GM12878 (cell line): Measurements from ENCODE around the gene CDKL1. TPM values are rescaled to one million over a fixed set of nuclear protein-coding genes. Genes with fewer than 3 reads are reported as not detected.

Experiments used
- ATAC-seq: fragments of 200-7000 bp; cut with Tn5 transposase; 3 replicates; pipeline ENCODE4 v1.9.1; 2020; ENCODE audit warnings: mild to moderate bottlenecking, moderate library complexity
- BruUV-seq: library from RNA; stranded (reverse); fragments of 400-500 nt; replicated peaks from 2 replicates; lab custom pipeline; 2021; lab: Mats Ljungman, UMichigan
- CTCF ChIA-PET: fragments of 300-600 bp; sonication (Branson Sonifier 250); formaldehyde crosslinking; extraction: SDS; loops from one replicate; lab custom pipeline; 2021; ENCODE audit warnings: inconsistent platforms; lab: Yijun Ruan, JAX
- POLR2A ChIA-PET: fragments of 350-600 bp; formaldehyde crosslinking; extraction: SDS; loops from one replicate; lab custom pipeline; 2021; ENCODE audit warnings: inconsistent platforms; lab: Charles Lee
- RAD21 ChIA-PET: fragments of 300-600 bp; sonication (Branson Sonifier 250); formaldehyde crosslinking; loops from one replicate; lab custom pipeline; 2023; ENCODE audit warnings: antibody characterized with exemption; ENCODE audit not compliant: unreplicated experiment; lab: Charles Lee
- SMC1A ChIA-PET: fragments of 300-600 bp; sonication (Branson Sonifier 250); formaldehyde crosslinking; loops from one replicate; lab custom pipeline; 2023; ENCODE audit not compliant: unreplicated experiment, uncharacterized antibody; lab: Charles Lee
- DNase-seq: peaks from one replicate; pipeline ENCODE4 v3.0.0-alpha.2; 2011; ENCODE audit warnings: low read depth, low spot score
- FAIRE-seq: peaks from 3 replicates; lab custom pipeline; 2011; peaks lifted over from hg19 to GRCh38; lab: Jason Lieb, UNC
- H2AFZ ChIP-seq: 2 replicates; pipeline ENCODE4 v1.6.0; 2011; ENCODE audit warnings: low read depth, low read length, control low read depth; ENCODE audit not compliant: control insufficient read depth
- H3K27ac ChIP-seq: 2 replicates; pipeline ENCODE4 v1.5.1; 2011; ENCODE audit warnings: control low read depth; ENCODE audit not compliant: control insufficient read depth, insufficient read depth
- H3K27me3 ChIP-seq, 2 experiments: replicated peaks in 1 of 2; 2 replicates each; pipeline versions ENCODE4 v1.6.0 to v1.6.1; 2011; ENCODE audit warnings: low read length in 1 of 2; ENCODE audit not compliant: control insufficient read depth in 2 of 2, insufficient read depth in 2 of 2
- H3K36me3 ChIP-seq, 2 experiments: 2 replicates each; pipeline ENCODE4 v1.5.1; 2011; ENCODE audit warnings: low read length in 1 of 2; ENCODE audit not compliant: control insufficient read depth in 2 of 2, insufficient read depth in 2 of 2
- H3K4me1 ChIP-seq: 2 replicates; pipeline ENCODE4 v1.6.1; 2011; ENCODE audit warnings: mild to moderate bottlenecking, low read length, moderate library complexity, mixed read lengths; ENCODE audit not compliant: control insufficient read depth, insufficient read depth
- H3K4me2 ChIP-seq: 2 replicates; pipeline ENCODE4 v1.6.0; 2011; ENCODE audit warnings: control low read depth; ENCODE audit not compliant: control insufficient read depth, insufficient read depth
- H3K4me3 ChIP-seq: fragments of 200-600 bp; sonication (generic); 2 replicates; pipeline ENCODE4 v1.5.1; 2016
- H3K79me2 ChIP-seq: 2 replicates; pipeline ENCODE4 v1.6.0; 2011; ENCODE audit warnings: low read length; ENCODE audit not compliant: control insufficient read depth, insufficient read depth
- H3K9ac ChIP-seq: 2 replicates; pipeline ENCODE4 v1.8.0; 2011; ENCODE audit warnings: low read length, control low read depth, mixed read lengths; ENCODE audit not compliant: control insufficient read depth, insufficient read depth
- H3K9me3 ChIP-seq: replicated peaks from 3 replicates; pipeline ENCODE4 v1.5.1; 2011; ENCODE audit warnings: mild to moderate bottlenecking, low read length; ENCODE audit not compliant: control insufficient read depth, insufficient read depth
- H4K20me1 ChIP-seq: 2 replicates; pipeline ENCODE4 v1.6.0; 2011; ENCODE audit not compliant: control insufficient read depth, insufficient read depth
- CBFB ChIP-seq: IDR thresholded peaks from 2 replicates; pipeline ENCODE4 v1.6.1; 2016; ENCODE audit warnings: antibody characterized with exemption, low read depth
- E2F4 ChIP-seq: IDR thresholded peaks from 2 replicates; pipeline ENCODE4 v1.6.1; 2012; ENCODE audit warnings: low read depth, low read length, improper control_type of control experiment
- GATAD2B ChIP-seq: fragments of 450-650 bp; conservative IDR thresholded peaks from 2 replicates; pipeline ENCODE4 v1.6.1; 2017; ENCODE audit warnings: low read depth, mild to moderate bottlenecking, moderate library complexity
- HDGF ChIP-seq: fragments of 450-650 bp; IDR thresholded peaks from 2 replicates; pipeline ENCODE4 v1.6.1; 2016; ENCODE audit warnings: antibody characterized with exemption
- IRF5 ChIP-seq: fragments of 450-650 bp; IDR thresholded peaks from 2 replicates; pipeline ENCODE4 v1.6.1; 2017; ENCODE audit warnings: borderline replicate concordance
- PML ChIP-seq: IDR thresholded peaks from 2 replicates; pipeline ENCODE4 v1.6.1; 2012; ENCODE audit warnings: low read length, inconsistent platforms
- PRDM15 ChIP-seq: fragments of 450-650 bp; formaldehyde crosslinking; IDR thresholded peaks from 2 replicates; pipeline ENCODE4 v1.4.0; 2020; ENCODE audit warnings: mild to moderate bottlenecking, moderate library complexity
- REST ChIP-seq: IDR thresholded peaks from 2 replicates; pipeline ENCODE4 v1.6.1; 2012; ENCODE audit warnings: mild to moderate bottlenecking, low read depth, low read length
- USF1 ChIP-seq: IDR thresholded peaks from 2 replicates; pipeline ENCODE4 v1.6.1; 2011; ENCODE audit warnings: borderline replicate concordance, low read depth, mild to moderate bottlenecking, moderate library complexity, mixed read lengths, low read length; ENCODE audit not compliant: insufficient read depth; ENCODE audit errors: extremely low read length
- WGBS: methylation state at CpG from one replicate; pipeline ENCODE4 v1.1.6; 2016; ENCODE audit warnings: low lambda C conversion rate; ENCODE audit not compliant: insufficient replicate concordance, insufficient coverage; ENCODE audit errors: missing lambda C conversion rate; 5-methylcytosine and 5-hydroxymethylcytosine counted together
- in situ Hi-C: fragments of 300-500 bp; cut with MboI; formaldehyde crosslinking; loops from 9 replicates; pipeline ENCODE4 v1.14.3; 2018; ENCODE audit warnings: mixed read lengths
- intact Hi-C: fragments of 100-400 bp; cut with micrococcal nuclease; formaldehyde crosslinking; loops from one replicate; pipeline ENCODE4 v1.14.2; 2022; ENCODE audit not compliant: unreplicated experiment
- polyA plus RNA-seq, 11 experiments: library from polyadenylated mRNA; depleted of rRNA in 4 of 11; unstranded in 6 of 11; stranded (reverse) in 5 of 11; fragments of >200 nt; fragmentation: Nextera tagmentation in 4 of 11; fragmentation: Illumina TruSeq in 1 of 11; extraction: Ambion mirVana in 4 of 11; extraction: Trizol in 1 of 11; gene quantifications; 1 replicate in 1 of 11; 2 replicates in 10 of 11; pipeline versions ENCODE4 v1.2.1 to v1.2.3, GENCODE V29; 2011 to 2016; ENCODE audit warnings: inconsistent platforms in 2 of 11, missing spikeins in 2 of 11, low read depth in 1 of 11
- total RNA-seq, 4 experiments: library from RNA; depleted of rRNA in 3 of 4; stranded (reverse); fragments of >200 nt in 3 of 4; fragmentation: Illumina TruSeq in 1 of 4; extraction: Trizol in 1 of 4; gene quantifications; 2 replicates each; pipeline versions ENCODE4 v1.2.1 to v1.2.3, GENCODE V29; 2013 to 2021

The CDKL1 gene
- total and polyA plus RNA-seq, 10 of the 15 experiments (the other 5 are each of a cell fraction or from before 2014, with no cell fraction given) = 9.0 to 19.0 (median 11.1) TPM

GRCh38 chr14:50379563-50379962 lies 17.1 kb downstream of the CDKL1 start (continued):
- no peak for TF ChIP-seq CBFB
- TF ChIP-seq, all 136 proteins: peak for 0

GRCh38 chr14:50377550-50378085 lies 19.1 kb downstream of the CDKL1 start:
- BruUV-seq = no TSS peak
- H3K4me1 ChIP-seq = no peaks in the 10 kb centered on the region
- FAIRE-seq = no peak
- H3K4me3 ChIP-seq = no peak overlapping the region
- RAD21 ChIA-PET = no interaction called here
- H3K79me2 ChIP-seq = no peaks in the 10 kb centered on the region
- H2AFZ ChIP-seq = no peak overlapping the region
- no peaks in the 10 kb centered on the region for H3K36me3 ChIP-seq
- H3K9ac ChIP-seq = no peak overlapping the region
- intact Hi-C loops (no loop called here), in situ Hi-C loops (no loop called here)
- POLR2A ChIA-PET = interaction anchor here (1.1 kb wide), 1 partner anchor 14 kb away, joined by 3 read pairs; no protein-coding TSS in a partner anchor
- H3K9me3 ChIP-seq = no peaks in the 10 kb centered on the region
- H4K20me1 ChIP-seq = no peaks in the 10 kb centered on the region
- no peak for DNase-seq
- H3K4me2 ChIP-seq = no peak overlapping the region
- SMC1A ChIA-PET = interaction anchor here (0.8 to 1.5 kb wide), 2 partner anchors 12 to 51 kb away, joined by 3 to 6 read pairs; no protein-coding TSS in a partner anchor
- 70% methylated on average over 4 of the region's 4 CpGs for WGBS
- no peak overlapping the region for H3K27ac ChIP-seq
- no peaks in the 10 kb centered on the region for H3K27me3 ChIP-seq
- no peak for ATAC-seq
- CTCF ChIA-PET = interaction anchor here (0.5 kb wide), 1 partner anchor 26 kb away, joined by 3 read pairs; no protein-coding TSS in a partner anchor
- TF ChIP-seq IRF5 (no peak), GATAD2B (no peak), HDGF (no peak), REST (no peak), PML (no peak), PRDM15 (CRISPR knock-in tag) (no peak), E2F4 (no peak), USF1 (no peak)
